ENCODE results near the gene GALNTL6.

GRCh38 chr4:172287117-172287516 is 473.9 kb downstream of the GALNTL6 start:
- TF ChIP-seq, protein P1, sequence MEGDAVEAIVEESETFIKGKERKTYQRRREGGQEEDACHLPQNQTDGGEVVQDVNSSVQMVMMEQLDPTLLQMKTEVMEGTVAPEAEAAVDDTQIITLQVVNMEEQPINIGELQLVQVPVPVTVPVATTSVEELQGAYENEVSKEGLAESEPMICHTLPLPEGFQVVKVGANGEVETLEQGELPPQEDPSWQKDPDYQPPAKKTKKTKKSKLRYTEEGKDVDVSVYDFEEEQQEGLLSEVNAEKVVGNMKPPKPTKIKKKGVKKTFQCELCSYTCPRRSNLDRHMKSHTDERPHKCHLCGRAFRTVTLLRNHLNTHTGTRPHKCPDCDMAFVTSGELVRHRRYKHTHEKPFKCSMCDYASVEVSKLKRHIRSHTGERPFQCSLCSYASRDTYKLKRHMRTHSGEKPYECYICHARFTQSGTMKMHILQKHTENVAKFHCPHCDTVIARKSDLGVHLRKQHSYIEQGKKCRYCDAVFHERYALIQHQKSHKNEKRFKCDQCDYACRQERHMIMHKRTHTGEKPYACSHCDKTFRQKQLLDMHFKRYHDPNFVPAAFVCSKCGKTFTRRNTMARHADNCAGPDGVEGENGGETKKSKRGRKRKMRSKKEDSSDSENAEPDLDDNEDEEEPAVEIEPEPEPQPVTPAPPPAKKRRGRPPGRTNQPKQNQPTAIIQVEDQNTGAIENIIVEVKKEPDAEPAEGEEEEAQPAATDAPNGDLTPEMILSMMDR (IDR thresholded peaks at IDR 0.05): no peak
- TF ChIP-seq POLR2A (IDR thresholded peaks at IDR 0.05): no peak

All from testis (tissue), 2 donors.